HS-5 (cell line): Measurements from ENCODE around the gene TAB2.
"Not testable (repeated sequence)": the region's sequence is repeated elsewhere in the genome, so short reads cannot be mapped to it uniquely, and the experiment has no call there.

Experiments used
- DNase-seq: peaks from one replicate; pipeline ENCODE4 v3.0.0-alpha.2; 2012; ENCODE audit warnings: low read depth

TAB2 gene

GRCh38 chr6:149311766-149312165 is 5.7 kb upstream of the TAB2 start:
- DNase-seq, result no peak

- DNase-seq, result no peak
Observed at GRCh38 chr6:149313070-149313469, 4.4 kb upstream of the TAB2 start.

- no peak for DNase-seq
Observed at GRCh38 chr6:149313861-149314260, 3.7 kb upstream of the TAB2 start.

- DNase-seq, result no peak
Observed at GRCh38 chr6:149314325-149314905, 3.1 kb upstream of the TAB2 start.

- DNase-seq, result no peak
Observed at GRCh38 chr6:149316108-149316727, 1.3 kb upstream of the TAB2 start.

- no peak for DNase-seq
Observed at GRCh38 chr6:149316740-149317643, 520 bp upstream of the TAB2 start.

GRCh38 chr6:149318581-149319286 is 1.2 kb downstream of the TAB2 start:
- no peak for DNase-seq

GRCh38 chr6:149319422-149319821 is 1.9 kb downstream of the TAB2 start:
- no peak for DNase-seq

GRCh38 chr6:149320016-149320415 is 2.5 kb downstream of the TAB2 start:
- DNase-seq, result not testable (repeated sequence)

GRCh38 chr6:149320796-149321195 is 3.3 kb downstream of the TAB2 start:
- no peak for DNase-seq

- DNase-seq, result no peak
Observed at GRCh38 chr6:149323353-149323752, 5.8 kb downstream of the TAB2 start.

GRCh38 chr6:149323925-149324324 is 6.4 kb downstream of the TAB2 start:
- DNase-seq, result no peak

- DNase-seq, result no peak
Observed at GRCh38 chr6:149324428-149324827, 6.9 kb downstream of the TAB2 start.

- DNase-seq, result no peak
Observed at GRCh38 chr6:149325648-149326236, 8.2 kb downstream of the TAB2 start.

- DNase-seq, result no peak
Observed at GRCh38 chr6:149327638-149328037, 10.1 kb downstream of the TAB2 start.

GRCh38 chr6:149328083-149328482 is 10.6 kb downstream of the TAB2 start:
- DNase-seq, result no peak

- DNase-seq, result no peak
Observed at GRCh38 chr6:149329529-149329928, 12.0 kb downstream of the TAB2 start.

GRCh38 chr6:149330133-149330532 is 12.6 kb downstream of the TAB2 start:
- no peak for DNase-seq

GRCh38 chr6:149331043-149331807 is 13.7 kb downstream of the TAB2 start:
- no peak for DNase-seq

GRCh38 chr6:149331871-149332270 is 14.4 kb downstream of the TAB2 start:
- no peak for DNase-seq

GRCh38 chr6:149332602-149333265 is 15.2 kb downstream of the TAB2 start:
- DNase-seq, result no peak
